Osteocyte (in vitro differentiated cells): Measurements from ENCODE around the gene LRRK1. TPM values are rescaled to one million over a fixed set of nuclear protein-coding genes. Genes with fewer than 3 reads are reported as not detected.
"Not testable (repeated sequence)": the region's sequence is repeated elsewhere in the genome, so short reads cannot be mapped to it uniquely, and the experiment has no call there.

Source experiments
- DNase-seq: peaks from one replicate; pipeline ENCODE4 v3.0.0; 2021; ENCODE audit warnings: mixed read lengths; ENCODE audit not compliant: unreplicated experiment; ENCODE audit errors: extremely low spot score
- H3K27ac Mint-ChIP-seq: one replicate; pipeline ENCODE4 v1.8.0; 2021; ENCODE audit warnings: mild to moderate bottlenecking, mixed read lengths; ENCODE audit not compliant: unreplicated experiment
- H3K27me3 Mint-ChIP-seq: one replicate; pipeline ENCODE4 v1.8.0; 2021; ENCODE audit warnings: mixed read lengths; ENCODE audit not compliant: unreplicated experiment
- H3K36me3 Mint-ChIP-seq: one replicate; pipeline ENCODE4 v1.8.0; 2021; ENCODE audit warnings: mixed read lengths; ENCODE audit not compliant: unreplicated experiment
- H3K4me1 Mint-ChIP-seq: one replicate; pipeline ENCODE4 v1.8.0; 2021; ENCODE audit warnings: mixed read lengths; ENCODE audit not compliant: unreplicated experiment
- H3K4me3 Mint-ChIP-seq: one replicate; pipeline ENCODE4 v1.8.0; 2021; ENCODE audit warnings: mild to moderate bottlenecking, moderate library complexity, mixed read lengths; ENCODE audit not compliant: unreplicated experiment
- H3K9me3 Mint-ChIP-seq: one replicate; pipeline ENCODE4 v1.8.0; 2021; ENCODE audit warnings: mixed read lengths; ENCODE audit not compliant: unreplicated experiment
- CTCF ChIP-seq: fragments of 200-600 bp; sonication (generic); IDR thresholded peaks from 2 replicates; pipeline ENCODE4 v1.5.0; 2021; ENCODE audit warnings: antibody characterized with exemption, mild to moderate bottlenecking, moderate library complexity
- total RNA-seq: library from RNA; stranded (reverse); gene quantifications from 2 replicates; pipeline ENCODE4 v1.2.1, GENCODE V29; 2021

The LRRK1 gene
- total RNA-seq, 1 donor from 2014 or later: 10.8 TPM

GRCh38 chr15:101092867-101093202 lies 173.7 kb downstream of the LRRK1 start:
- Mint-ChIP-seq H3K36me3 (no peaks in the 10 kb centered on the region), H3K4me3 (no peak overlapping the region), H3K4me1 (peaks cover 36% of the 10 kb centered on the region), H3K9me3 (no peaks in the 10 kb centered on the region), H3K27ac (peak overlapping the region; percentile 92), H3K27me3 (no peaks in the 10 kb centered on the region)
- DNase-seq: no peak
- TF ChIP-seq CTCF: no peak

GRCh38 chr15:101093958-101094357 lies 174.8 kb downstream of the LRRK1 start:
- H3K4me3 Mint-ChIP-seq: no peak overlapping the region
- no peaks in the 10 kb centered on the region for H3K9me3 Mint-ChIP-seq
- H3K27me3 Mint-ChIP-seq: no peaks in the 10 kb centered on the region
- no peak for DNase-seq
- no peaks in the 10 kb centered on the region for H3K36me3 Mint-ChIP-seq
- TF ChIP-seq CTCF: no peak
- peaks cover 36% of the 10 kb centered on the region for H3K4me1 Mint-ChIP-seq
- H3K27ac Mint-ChIP-seq: no peak overlapping the region

GRCh38 chr15:101095796-101096406 lies 176.7 kb downstream of the LRRK1 start:
- peaks cover 19% of the 10 kb centered on the region for H3K4me1 Mint-ChIP-seq
- not testable (repeated sequence) for H3K9me3 Mint-ChIP-seq, H3K27me3 Mint-ChIP-seq, H3K27ac Mint-ChIP-seq, DNase-seq, H3K36me3 Mint-ChIP-seq, H3K4me3 Mint-ChIP-seq

- H3K4me3 Mint-ChIP-seq: no peak overlapping the region
- H3K27ac Mint-ChIP-seq: no peak overlapping the region
- no peaks in the 10 kb centered on the region for H3K27me3 Mint-ChIP-seq
- TF ChIP-seq CTCF: no peak
- H3K4me1 Mint-ChIP-seq: peaks cover 7% of the 10 kb centered on the region
- no peak for DNase-seq
- H3K36me3 Mint-ChIP-seq: no peaks in the 10 kb centered on the region
- H3K9me3 Mint-ChIP-seq: no peaks in the 10 kb centered on the region
These were observed 178.0 kb downstream of the LRRK1 start for GRCh38 chr15:101097111-101097510.

GRCh38 chr15:101099183-101099582 lies 180.0 kb downstream of the LRRK1 start:
- H3K4me3 Mint-ChIP-seq: no peak overlapping the region
- no peaks in the 10 kb centered on the region for H3K9me3 Mint-ChIP-seq
- H3K4me1 Mint-ChIP-seq: no peaks in the 10 kb centered on the region
- no peak for TF ChIP-seq CTCF
- H3K27ac Mint-ChIP-seq: no peak overlapping the region
- no peaks in the 10 kb centered on the region for H3K27me3 Mint-ChIP-seq
- no peaks in the 10 kb centered on the region for H3K36me3 Mint-ChIP-seq
- no peak for DNase-seq

GRCh38 chr15:101100118-101100517 lies 181.0 kb downstream of the LRRK1 start:
- TF ChIP-seq CTCF: no peak
- no peak overlapping the region for H3K4me3 Mint-ChIP-seq
- H3K9me3 Mint-ChIP-seq: no peaks in the 10 kb centered on the region
- H3K27me3 Mint-ChIP-seq: no peaks in the 10 kb centered on the region
- H3K36me3 Mint-ChIP-seq: no peaks in the 10 kb centered on the region
- no peak for DNase-seq
- no peak overlapping the region for H3K27ac Mint-ChIP-seq
- H3K4me1 Mint-ChIP-seq: peaks cover 5% of the 10 kb centered on the region
